HG03066 (cell line): Measurements from ENCODE around the gene GPALPP1.
"Not testable (repeated sequence)": the region's sequence is repeated elsewhere in the genome, so short reads cannot be mapped to it uniquely, and the experiment has no call there.

Experiments used
- ATAC-seq: cut with Tn5 transposase; IDR thresholded peaks from one replicate; pipeline ENCODE4 v1.9.1; 2021; ENCODE audit warnings: low read depth; ENCODE audit not compliant: unreplicated experiment

The GPALPP1 gene

GRCh38 chr13:45003417-45003816 is 14.1 kb downstream of the GPALPP1 start:
- no peak for ATAC-seq

- no peak for ATAC-seq
These were observed 14.8 kb downstream of the GPALPP1 start for GRCh38 chr13:45004096-45004495.

GRCh38 chr13:45007225-45007624 is 17.9 kb downstream of the GPALPP1 start:
- ATAC-seq, result no peak

- ATAC-seq, result no peak
These were observed 18.5 kb downstream of the GPALPP1 start for GRCh38 chr13:45007823-45008222.

- no peak for ATAC-seq
These were observed 21.9 kb downstream of the GPALPP1 start for GRCh38 chr13:45011198-45011597.

GRCh38 chr13:45015300-45015699 is 26.0 kb downstream of the GPALPP1 start:
- ATAC-seq, result no peak

- no peak for ATAC-seq
These were observed 27.6 kb downstream of the GPALPP1 start for GRCh38 chr13:45016792-45017425.

- not testable (repeated sequence) for ATAC-seq
These were observed 30.6 kb downstream of the GPALPP1 start for GRCh38 chr13:45019981-45020380.

GRCh38 chr13:45021250-45021649 is 31.9 kb downstream of the GPALPP1 start:
- ATAC-seq, result no peak

GRCh38 chr13:45024847-45025246 is 35.5 kb downstream of the GPALPP1 start:
- no peak for ATAC-seq

- no peak for ATAC-seq
These were observed 45.0 kb downstream of the GPALPP1 start for GRCh38 chr13:45034342-45034741.

- ATAC-seq, result no peak
These were observed 46.9 kb downstream of the GPALPP1 start for GRCh38 chr13:45036206-45036605.

- ATAC-seq, result no peak
These were observed 50.8 kb downstream of the GPALPP1 start for GRCh38 chr13:45040173-45040572.

GRCh38 chr13:45040622-45041021 is 51.3 kb downstream of the GPALPP1 start:
- no peak for ATAC-seq

- ATAC-seq, result no peak
These were observed 53.2 kb downstream of the GPALPP1 start for GRCh38 chr13:45042539-45042938.

GRCh38 chr13:45046445-45046844 is 57.1 kb downstream of the GPALPP1 start:
- ATAC-seq, result no peak

- ATAC-seq, result peak; percentile 74
These were observed 58.3 kb downstream of the GPALPP1 start for GRCh38 chr13:45047394-45048310.

- ATAC-seq, result no peak
These were observed 59.6 kb downstream of the GPALPP1 start for GRCh38 chr13:45048890-45049407.

- ATAC-seq, result no peak
These were observed 60.1 kb downstream of the GPALPP1 start for GRCh38 chr13:45049478-45049877.

- ATAC-seq, result no peak
These were observed 62.0 kb downstream of the GPALPP1 start for GRCh38 chr13:45051315-45051714.

- ATAC-seq, result peak; percentile 86
These were observed 66.0 kb downstream of the GPALPP1 start for GRCh38 chr13:45055198-45055901.
